Loucy (cell line): ENCODE results near the gene ZNF780B.

ENCODE experiments used
- H2AFZ ChIP-seq: fragments of 200-600 bp; sonication (generic); 2 replicates; pipeline ENCODE4 v1.6.0; 2016; ENCODE audit warnings: antibody characterized with exemption, mild to moderate bottlenecking, low read length, moderate library complexity
- H3F3A ChIP-seq: fragments of 200-600 bp; 2 replicates; pipeline ENCODE4 v1.6.0; 2016; ENCODE audit warnings: antibody characterized with exemption, low read depth, mild to moderate bottlenecking
- H3K27me3 ChIP-seq: fragments of 200-600 bp; sonication (generic); 2 replicates; pipeline ENCODE4 v1.6.1; 2014; ENCODE audit warnings: low read length, mild to moderate bottlenecking; ENCODE audit not compliant: insufficient read depth, poor library complexity, severe bottlenecking
- H3K36me3 ChIP-seq: fragments of 200-600 bp; sonication (generic); 2 replicates; pipeline ENCODE4 v1.6.1; 2016; ENCODE audit warnings: low read length; ENCODE audit not compliant: insufficient read depth
- H3K4me1 ChIP-seq: fragments of 200-600 bp; sonication (generic); 2 replicates; pipeline ENCODE4 v1.5.1; 2014; ENCODE audit warnings: low read length, mild to moderate bottlenecking; ENCODE audit not compliant: insufficient read depth, poor library complexity, severe bottlenecking
- H3K4me2 ChIP-seq: fragments of 200-600 bp; sonication (generic); 2 replicates; pipeline ENCODE4 v1.6.0; 2014; ENCODE audit warnings: antibody characterized with exemption, low read length, low read depth, mild to moderate bottlenecking; ENCODE audit not compliant: poor library complexity, severe bottlenecking
- H3K4me3 ChIP-seq: fragments of 200-600 bp; sonication (generic); 2 replicates; pipeline ENCODE4 v1.5.1; 2014; ENCODE audit warnings: low read length, mild to moderate bottlenecking, mixed read lengths; ENCODE audit not compliant: poor library complexity, severe bottlenecking
- H3K79me2 ChIP-seq: fragments of 200-600 bp; sonication (generic); 2 replicates; pipeline ENCODE4 v1.6.1; 2014; ENCODE audit warnings: low read length; ENCODE audit not compliant: insufficient read depth
- H3K9ac ChIP-seq: fragments of 200-600 bp; sonication (generic); 2 replicates; pipeline ENCODE4 v1.6.0; 2014; ENCODE audit warnings: mild to moderate bottlenecking, low read depth, low read length, moderate library complexity; ENCODE audit not compliant: poor library complexity, severe bottlenecking
- H3K9me2 ChIP-seq: fragments of 200-600 bp; sonication (generic); replicated peaks from 2 replicates; pipeline ENCODE4 v1.6.1; 2016; ENCODE audit warnings: low read depth, low read length, mixed read lengths
- H3K9me3 ChIP-seq: fragments of 200-600 bp; sonication (generic); 2 replicates; pipeline ENCODE4 v1.6.1; 2014; ENCODE audit warnings: mild to moderate bottlenecking, antibody characterized with exemption, low read length, low read depth; ENCODE audit not compliant: insufficient read depth
- H4K20me1 ChIP-seq: fragments of 200-600 bp; sonication (generic); 2 replicates; pipeline ENCODE4 v1.6.0; 2014; ENCODE audit warnings: antibody characterized with exemption, low read length, mild to moderate bottlenecking; ENCODE audit not compliant: insufficient read depth, poor library complexity, severe bottlenecking
- CTCF ChIP-seq: fragments of 200-600 bp; sonication (generic); conservative IDR thresholded peaks from 2 replicates; pipeline ENCODE4 v1.5.1; 2014; ENCODE audit warnings: mild to moderate bottlenecking, antibody characterized with exemption, low read length
- EZH2phosphoT487 ChIP-seq: fragments of 200-600 bp; IDR thresholded peaks from 2 replicates; pipeline ENCODE4 v1.6.1; 2018; ENCODE audit warnings: antibody characterized with exemption, mild to moderate bottlenecking, moderate library complexity, borderline replicate concordance

Gene ZNF780B

GRCh38 chr19:40009674-40010073 lies 46.4 kb downstream of the ZNF780B start:
- no peaks in the 10 kb centered on the region for H3K9me2 ChIP-seq
- no peaks in the 10 kb centered on the region; the same call in 1 of the 2 replicates for H3K36me3 ChIP-seq

GRCh38 chr19:40006273-40006691 lies 49.7 kb downstream of the ZNF780B start:
- TF ChIP-seq CTCF = no peak
- TF ChIP-seq EZH2phosphoT487 = no peak
- Histone ChIP-seq H4K20me1 (no peaks in the 10 kb centered on the region), H3K4me3 (no peak overlapping the region), H2AFZ (no peak overlapping the region), H3K4me2 (no peak overlapping the region), H3K9me3 (no peaks in the 10 kb centered on the region), H3K9ac (no peak overlapping the region), H3F3A (no peaks in the 10 kb centered on the region), H3K9me2 (no peaks in the 10 kb centered on the region), H3K79me2 (no peaks in the 10 kb centered on the region), H3K36me3 (no peaks in the 10 kb centered on the region; the same call in 1 of the 2 replicates), H3K4me1 (no peaks in the 10 kb centered on the region), H3K27me3 (no peaks in the 10 kb centered on the region)

More at GRCh38 chr19:40009674-40010073, 46.4 kb downstream of the ZNF780B start:
- H3K27me3 ChIP-seq = no peaks in the 10 kb centered on the region
- no peak overlapping the region for H3K4me2 ChIP-seq
- no peak overlapping the region for H3K4me3 ChIP-seq
- no peaks in the 10 kb centered on the region for H3K4me1 ChIP-seq
- TF ChIP-seq EZH2phosphoT487 (no peak), CTCF (no peak)
- no peak overlapping the region for H2AFZ ChIP-seq
- H4K20me1 ChIP-seq = no peaks in the 10 kb centered on the region
- no peaks in the 10 kb centered on the region for H3F3A ChIP-seq
- H3K9ac ChIP-seq = no peak overlapping the region
- H3K9me3 ChIP-seq = no peaks in the 10 kb centered on the region; the same call in 1 of the 2 replicates
- no peaks in the 10 kb centered on the region for H3K79me2 ChIP-seq

- Histone ChIP-seq H3K4me2 (no peak overlapping the region), H3K36me3 (no peaks in the 10 kb centered on the region; the same call in 1 of the 2 replicates), H3K79me2 (no peaks in the 10 kb centered on the region), H3K27me3 (no peaks in the 10 kb centered on the region), H3K9me2 (no peaks in the 10 kb centered on the region), H3K4me3 (no peak overlapping the region), H4K20me1 (no peaks in the 10 kb centered on the region), H3K4me1 (no peaks in the 10 kb centered on the region), H3K9ac (no peak overlapping the region), H2AFZ (no peak overlapping the region), H3K9me3 (no peaks in the 10 kb centered on the region), H3F3A (no peaks in the 10 kb centered on the region)
- TF ChIP-seq CTCF (no peak), EZH2phosphoT487 (no peak)
Observed at GRCh38 chr19:40005691-40006272, 50.2 kb downstream of the ZNF780B start.
